ENCODE results near the gene PARVG.
"Not testable (repeated sequence)": the region's sequence is repeated elsewhere in the genome, so short reads cannot be mapped to it uniquely, and the experiment has no call there.

The PARVG gene

DNA sequence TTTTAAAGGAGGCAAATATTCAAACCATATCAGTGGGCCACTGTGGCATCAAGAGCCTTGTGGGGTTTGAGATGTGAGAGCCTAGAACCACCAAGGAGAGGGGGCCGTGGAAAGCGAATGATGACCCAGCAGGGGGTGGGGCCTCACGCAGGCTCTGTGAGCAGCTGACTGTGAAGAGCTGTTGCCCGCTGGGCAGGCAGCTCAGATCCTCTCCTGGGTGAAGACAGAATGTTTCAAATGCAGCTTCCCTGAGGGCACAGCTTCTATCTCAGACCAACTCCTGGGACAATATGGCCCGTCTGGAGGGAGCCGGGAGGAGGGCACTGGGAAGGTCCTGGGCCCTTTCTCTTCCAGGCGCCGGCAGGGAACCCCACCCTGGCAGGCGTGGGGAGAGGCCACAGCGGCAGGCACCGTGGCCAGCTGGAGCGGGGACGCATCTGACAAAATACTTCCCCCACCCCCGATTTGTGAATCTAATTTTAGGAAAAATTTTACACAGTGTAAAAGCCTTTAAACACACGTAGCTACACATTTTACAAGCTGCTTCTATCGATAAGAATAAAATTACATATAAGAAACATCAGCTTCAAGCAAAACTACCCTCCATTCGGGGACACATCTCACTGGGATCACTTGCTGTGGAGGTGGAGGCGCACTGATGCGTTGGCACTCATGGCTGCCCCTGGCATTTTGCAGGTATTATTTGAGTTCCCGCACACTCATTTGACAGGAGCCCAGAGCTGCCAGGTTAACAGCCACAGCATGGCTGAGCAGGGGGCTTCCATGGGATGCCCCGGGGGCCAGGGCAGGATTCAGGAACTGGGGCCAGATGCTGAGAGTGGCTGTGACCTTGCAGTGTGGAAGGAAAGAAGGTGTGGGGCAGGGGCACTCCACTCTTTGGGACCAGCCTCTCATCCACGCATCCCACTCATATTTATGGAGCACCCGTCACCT, 40.3 kb downstream of the PARVG start:
- no peak overlapping the region for H3K9ac ChIP-seq (ENCODE audit: low read depth, low read length)
- H3K36me3 ChIP-seq (ENCODE audit: control insufficient read depth, insufficient read depth, low read length), result no peaks in the 10 kb centered on the region
- H3K4me1 ChIP-seq (ENCODE audit: control insufficient read depth, insufficient read depth, low read length), result no peaks in the 10 kb centered on the region
- no peaks in the 10 kb centered on the region for H3K9me3 ChIP-seq (ENCODE audit: control insufficient read depth, insufficient read depth, low read length)
- H3K4me3 ChIP-seq (ENCODE audit: low read depth, low read length), result no peak overlapping the region
- no peaks in the 10 kb centered on the region for H3K27me3 ChIP-seq (ENCODE audit: control insufficient read depth, insufficient read depth, low read length)

DNA sequence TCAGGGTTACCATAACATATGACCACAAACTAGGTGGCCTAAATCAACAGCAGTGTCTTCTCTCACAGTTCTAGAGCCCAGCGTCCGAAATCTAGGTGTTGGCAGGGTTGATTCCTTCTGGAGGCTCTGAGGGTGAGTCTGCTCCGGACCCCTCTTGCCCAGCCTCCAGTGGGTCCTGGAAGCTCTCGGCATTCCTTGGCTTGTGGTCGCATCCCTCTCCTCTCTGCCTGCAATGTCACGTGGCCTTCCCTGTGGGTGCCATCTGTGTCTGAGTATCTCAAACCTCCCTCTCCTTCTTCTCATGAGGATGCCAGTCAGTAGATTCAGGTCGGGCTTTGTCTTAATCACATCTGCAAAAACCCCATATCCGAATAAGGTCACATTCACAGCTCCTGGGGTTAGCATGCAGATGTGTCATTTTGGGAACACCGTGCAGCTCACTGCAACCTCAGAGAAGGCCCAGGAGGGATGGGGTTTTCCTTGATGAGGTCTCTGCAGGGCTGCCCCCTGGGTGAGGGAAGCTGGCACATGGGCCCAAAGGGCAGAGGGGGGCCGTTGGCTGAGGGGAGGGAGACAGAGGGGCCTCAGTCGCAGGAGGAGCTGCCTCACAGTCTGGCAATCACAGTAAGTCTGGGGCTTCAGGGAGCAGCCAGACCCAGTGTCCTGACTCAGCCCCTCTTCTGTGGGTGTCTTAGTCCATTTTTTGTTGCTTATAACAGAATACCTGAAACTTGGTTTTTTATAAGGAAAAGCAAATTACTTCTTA, 41.2 kb downstream of the PARVG start:
- Histone ChIP-seq H3K9me3 (ENCODE audit: control insufficient read depth, insufficient read depth, low read length) (no peaks in the 10 kb centered on the region), H3K4me1 (ENCODE audit: control insufficient read depth, insufficient read depth, low read length) (no peaks in the 10 kb centered on the region), H3K4me3 (ENCODE audit: low read depth, low read length) (no peak overlapping the region), H3K36me3 (ENCODE audit: control insufficient read depth, insufficient read depth, low read length) (no peaks in the 10 kb centered on the region), H3K27me3 (ENCODE audit: control insufficient read depth, insufficient read depth, low read length) (no peaks in the 10 kb centered on the region), H3K9ac (ENCODE audit: low read depth, low read length) (no peak overlapping the region)

DNA sequence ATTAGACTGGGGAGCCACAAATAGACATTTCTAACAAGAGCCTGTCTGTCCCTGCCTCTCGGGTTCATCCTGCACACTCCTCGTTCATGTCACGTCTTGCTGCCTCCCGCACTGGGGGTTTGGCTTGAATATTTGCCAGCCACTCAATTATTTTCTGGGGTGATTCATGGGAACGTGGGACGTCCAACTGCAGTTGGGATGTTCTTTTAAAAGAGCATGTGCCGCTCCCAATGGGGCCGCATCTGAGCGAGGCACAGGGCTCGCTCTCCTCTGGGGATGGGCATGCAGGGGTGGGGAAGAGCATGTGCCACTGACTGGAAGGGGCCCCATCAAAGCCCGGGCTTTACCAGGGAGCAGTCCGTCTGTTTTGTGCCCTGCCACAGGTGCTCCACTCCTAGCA, 43.4 kb downstream of the PARVG start:
- no peak overlapping the region for H3K9ac ChIP-seq (ENCODE audit: low read depth, low read length)

DNA sequence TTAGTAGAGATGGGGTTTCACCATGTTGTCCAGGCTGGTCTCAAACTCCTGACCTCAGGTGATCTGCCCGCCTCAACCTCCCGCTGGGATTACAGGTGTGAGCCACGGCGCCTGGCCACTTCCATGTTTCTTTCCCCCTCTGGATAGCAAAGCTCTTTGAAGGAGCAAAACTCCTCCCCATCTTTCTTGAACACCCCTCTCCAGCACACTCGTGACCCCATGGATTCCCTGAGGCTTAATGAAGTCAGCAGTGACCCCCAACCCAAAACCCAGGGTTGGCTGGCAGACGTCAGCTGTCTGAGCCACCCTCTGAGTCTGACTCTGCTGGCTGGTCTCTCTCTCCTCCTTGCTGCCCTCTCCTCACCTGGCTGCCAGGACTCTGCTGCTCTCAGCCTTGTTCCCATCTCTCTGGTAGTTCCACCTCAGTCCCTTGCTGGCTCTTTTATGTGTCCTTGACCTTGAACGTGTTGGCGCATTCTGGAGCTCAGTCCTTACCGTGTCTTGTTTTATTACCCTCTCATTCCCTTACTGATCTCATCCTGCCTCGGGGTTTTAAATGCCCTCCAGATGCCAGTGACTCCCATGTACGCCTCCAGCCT, 44.5 kb downstream of the PARVG start:
- Histone ChIP-seq H3K4me3 (ENCODE audit: low read depth, low read length) (no peak overlapping the region), H3K9me3 (ENCODE audit: control insufficient read depth, insufficient read depth, low read length) (no peaks in the 10 kb centered on the region), H3K27me3 (ENCODE audit: control insufficient read depth, insufficient read depth, low read length) (no peaks in the 10 kb centered on the region), H3K36me3 (ENCODE audit: control insufficient read depth, insufficient read depth, low read length) (no peaks in the 10 kb centered on the region), H3K4me1 (ENCODE audit: control insufficient read depth, insufficient read depth, low read length) (no peaks in the 10 kb centered on the region), H3K9ac (ENCODE audit: low read depth, low read length) (no peak overlapping the region)

More for the DNA sequence above, 43.4 kb downstream of the PARVG start:
- Histone ChIP-seq H3K4me3 (ENCODE audit: low read depth, low read length) (no peak overlapping the region), H3K4me1 (ENCODE audit: control insufficient read depth, insufficient read depth, low read length) (no peaks in the 10 kb centered on the region), H3K36me3 (ENCODE audit: control insufficient read depth, insufficient read depth, low read length) (no peaks in the 10 kb centered on the region), H3K27me3 (ENCODE audit: control insufficient read depth, insufficient read depth, low read length) (no peaks in the 10 kb centered on the region), H3K9me3 (ENCODE audit: control insufficient read depth, insufficient read depth, low read length) (no peaks in the 10 kb centered on the region)

DNA sequence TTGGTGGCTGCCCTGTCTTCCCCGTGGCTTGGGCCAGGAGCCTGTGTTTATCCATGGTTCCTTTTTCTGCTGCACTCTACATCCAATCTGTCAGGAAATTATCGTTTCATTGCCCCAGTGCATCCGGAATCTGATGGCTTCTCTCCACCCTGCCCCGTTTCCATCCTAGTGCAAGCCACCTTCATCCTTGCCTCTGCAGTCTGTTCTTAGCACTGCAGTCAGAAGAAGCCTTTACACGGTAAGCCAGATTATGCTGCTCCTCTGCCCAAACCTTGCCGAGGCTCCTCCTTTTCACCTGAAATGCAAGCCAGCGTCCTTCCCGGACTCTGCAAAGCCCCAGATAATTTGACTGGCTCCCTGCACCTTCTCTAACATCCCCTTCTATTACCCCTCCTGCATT, 45.1 kb downstream of the PARVG start:
- H3K27me3 ChIP-seq (ENCODE audit: control insufficient read depth, insufficient read depth, low read length), result no peaks in the 10 kb centered on the region
- no peaks in the 10 kb centered on the region for H3K4me1 ChIP-seq (ENCODE audit: control insufficient read depth, insufficient read depth, low read length)
- H3K36me3 ChIP-seq (ENCODE audit: control insufficient read depth, insufficient read depth, low read length), result no peaks in the 10 kb centered on the region
- no peaks in the 10 kb centered on the region for H3K9me3 ChIP-seq (ENCODE audit: control insufficient read depth, insufficient read depth, low read length)
- no peak overlapping the region for H3K4me3 ChIP-seq (ENCODE audit: low read depth, low read length)
- no peak overlapping the region for H3K9ac ChIP-seq (ENCODE audit: low read depth, low read length)

DNA sequence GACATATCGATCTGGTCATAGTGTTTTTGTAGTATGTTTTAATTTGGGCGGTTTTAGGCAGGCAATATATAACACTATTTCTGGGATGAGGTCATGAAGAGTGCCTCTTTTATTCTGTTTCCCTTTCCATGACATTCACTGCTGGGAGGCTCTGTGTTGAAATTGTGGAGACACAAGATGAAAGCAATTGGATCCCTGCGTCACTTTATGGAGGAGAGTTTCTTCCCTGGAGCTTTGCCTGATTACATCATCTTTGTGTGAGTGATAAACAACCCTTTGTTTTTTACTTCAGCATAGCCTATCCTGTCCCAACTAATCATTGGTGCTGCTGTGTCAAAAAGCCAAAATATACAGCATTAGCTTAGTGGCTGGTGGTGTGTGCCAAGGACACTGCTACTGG, 48.6 kb downstream of the PARVG start:
- Histone ChIP-seq H3K4me3 (ENCODE audit: low read depth, low read length) (no peak overlapping the region), H3K9ac (ENCODE audit: low read depth, low read length) (no peak overlapping the region), H3K36me3 (ENCODE audit: control insufficient read depth, insufficient read depth, low read length) (no peaks in the 10 kb centered on the region), H3K9me3 (ENCODE audit: control insufficient read depth, insufficient read depth, low read length) (no peaks in the 10 kb centered on the region), H3K27me3 (ENCODE audit: control insufficient read depth, insufficient read depth, low read length) (no peaks in the 10 kb centered on the region), H3K4me1 (ENCODE audit: control insufficient read depth, insufficient read depth, low read length) (no peaks in the 10 kb centered on the region)

DNA sequence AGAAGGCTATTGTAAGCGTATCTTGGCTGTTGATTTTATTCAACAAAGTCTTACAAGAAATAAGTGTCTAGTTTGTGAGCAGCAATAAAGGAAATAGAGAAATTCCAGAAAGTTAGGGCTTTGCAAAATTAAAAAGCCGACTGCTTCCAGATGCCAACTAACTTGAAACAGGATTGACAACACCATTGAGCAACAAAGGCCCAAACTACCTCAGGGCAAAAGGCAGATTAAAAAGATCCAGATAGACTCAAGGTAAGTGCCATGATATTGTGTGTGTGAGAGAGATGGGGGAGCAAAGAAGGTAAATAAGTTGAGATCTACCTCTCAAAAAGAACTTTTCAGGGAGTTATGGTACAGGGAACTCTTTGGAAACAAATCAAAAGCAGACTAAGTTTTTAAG, 49.1 kb downstream of the PARVG start:
- no peak overlapping the region for H3K4me3 ChIP-seq (ENCODE audit: low read depth, low read length)
- H3K27me3 ChIP-seq (ENCODE audit: control insufficient read depth, insufficient read depth, low read length), result no peaks in the 10 kb centered on the region
- no peaks in the 10 kb centered on the region for H3K36me3 ChIP-seq (ENCODE audit: control insufficient read depth, insufficient read depth, low read length)
- no peaks in the 10 kb centered on the region for H3K4me1 ChIP-seq (ENCODE audit: control insufficient read depth, insufficient read depth, low read length)
- no peak overlapping the region for H3K9ac ChIP-seq (ENCODE audit: low read depth, low read length)
- no peaks in the 10 kb centered on the region for H3K9me3 ChIP-seq (ENCODE audit: control insufficient read depth, insufficient read depth, low read length)

DNA sequence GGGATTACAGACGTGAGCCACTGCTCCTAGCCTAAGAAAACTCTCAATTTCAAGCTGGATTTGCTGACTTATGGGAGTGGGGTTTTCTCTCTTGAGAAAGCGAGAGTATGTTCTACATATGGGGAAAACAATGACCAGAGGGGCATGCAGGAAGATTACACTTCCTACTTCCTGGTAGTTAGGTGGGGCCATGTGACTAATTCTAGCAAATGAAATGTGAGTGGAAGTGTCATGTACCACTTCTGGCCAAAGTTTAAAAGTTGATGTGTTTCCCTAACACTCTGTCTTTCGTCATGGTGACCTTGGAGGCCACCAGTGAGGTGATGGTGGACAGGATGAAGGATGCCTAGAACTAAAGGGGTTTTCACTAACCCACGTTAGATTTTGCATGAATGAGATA, 50.5 kb downstream of the PARVG start:
- H3K9ac ChIP-seq (ENCODE audit: low read depth, low read length), result no peak overlapping the region
- no peaks in the 10 kb centered on the region for H3K36me3 ChIP-seq (ENCODE audit: control insufficient read depth, insufficient read depth, low read length)
- H3K4me1 ChIP-seq (ENCODE audit: control insufficient read depth, insufficient read depth, low read length), result no peaks in the 10 kb centered on the region
- H3K27me3 ChIP-seq (ENCODE audit: control insufficient read depth, insufficient read depth, low read length), result no peaks in the 10 kb centered on the region
- no peak overlapping the region for H3K4me3 ChIP-seq (ENCODE audit: low read depth, low read length)
- H3K9me3 ChIP-seq (ENCODE audit: control insufficient read depth, insufficient read depth, low read length), result no peaks in the 10 kb centered on the region

DNA sequence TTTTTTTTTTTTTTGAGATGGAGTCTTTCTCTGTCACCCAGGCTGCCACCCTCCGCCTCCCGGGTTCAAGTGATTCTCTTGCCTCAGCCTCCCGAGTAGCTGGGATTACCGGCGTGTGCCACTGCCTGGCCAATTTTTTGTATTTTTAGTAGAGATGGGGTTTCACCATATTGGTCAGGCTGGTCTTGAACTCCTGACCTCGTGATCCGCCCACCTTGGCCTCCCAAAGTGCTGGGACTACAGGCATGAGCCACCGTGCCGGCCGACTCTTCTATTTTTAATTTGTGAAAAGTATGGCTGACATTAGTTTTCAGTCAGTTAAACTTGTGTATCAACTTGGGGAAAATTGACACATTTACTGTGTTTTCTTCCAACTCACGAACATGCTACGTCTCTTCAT, 53.6 kb downstream of the PARVG start:
- H3K4me3 ChIP-seq (ENCODE audit: low read depth, low read length); H3K4me1 ChIP-seq (ENCODE audit: control insufficient read depth, insufficient read depth, low read length); H3K9ac ChIP-seq (ENCODE audit: low read depth, low read length); H3K27me3 ChIP-seq (ENCODE audit: control insufficient read depth, insufficient read depth, low read length); H3K36me3 ChIP-seq (ENCODE audit: control insufficient read depth, insufficient read depth, low read length); H3K9me3 ChIP-seq (ENCODE audit: control insufficient read depth, insufficient read depth, low read length): not testable (repeated sequence)

DNA sequence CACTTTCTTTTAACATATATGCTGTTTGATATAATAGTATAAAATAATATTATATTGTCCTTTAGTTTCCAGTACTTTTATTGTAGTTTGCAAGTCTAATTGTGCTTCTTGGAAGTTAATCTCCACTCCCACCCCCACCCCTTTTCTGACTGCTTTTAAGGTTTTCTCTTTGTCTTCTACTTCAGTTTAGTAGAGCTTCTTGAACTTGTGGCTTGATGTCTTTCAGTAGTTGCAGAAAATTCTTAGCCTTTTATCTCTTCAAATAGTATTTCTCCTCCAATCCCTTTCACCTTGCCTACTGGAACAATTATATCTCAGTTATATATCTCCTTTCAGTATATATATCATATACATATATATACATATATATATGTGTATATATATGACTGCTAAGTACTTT, 56.6 kb downstream of the PARVG start:
- Histone ChIP-seq H3K9me3 (ENCODE audit: control insufficient read depth, insufficient read depth, low read length) (no peaks in the 10 kb centered on the region), H3K36me3 (ENCODE audit: control insufficient read depth, insufficient read depth, low read length) (no peaks in the 10 kb centered on the region), H3K27me3 (ENCODE audit: control insufficient read depth, insufficient read depth, low read length) (no peaks in the 10 kb centered on the region), H3K9ac (ENCODE audit: low read depth, low read length) (no peak overlapping the region), H3K4me3 (ENCODE audit: low read depth, low read length) (no peak overlapping the region), H3K4me1 (ENCODE audit: control insufficient read depth, insufficient read depth, low read length) (no peaks in the 10 kb centered on the region)

DNA sequence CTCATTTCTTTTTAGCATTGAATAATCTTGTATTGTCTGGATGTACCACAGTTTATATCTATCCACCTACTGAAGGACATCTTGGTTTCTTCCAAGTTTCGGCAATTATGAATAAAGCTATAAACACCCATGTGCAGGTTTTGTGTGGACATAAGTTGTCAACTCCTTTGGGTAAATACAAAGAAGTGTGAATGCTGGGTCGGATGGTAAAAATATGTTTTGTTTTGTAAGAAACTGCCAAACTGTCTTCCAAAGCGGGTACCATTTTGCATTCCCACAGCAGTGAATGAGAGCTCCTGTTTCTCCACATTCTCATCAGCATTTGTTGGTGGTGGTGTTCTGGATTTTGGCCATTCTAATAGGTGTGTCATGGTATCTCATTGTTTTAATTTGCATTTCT, 60.4 kb downstream of the PARVG start:
- H3K27me3 ChIP-seq (ENCODE audit: control insufficient read depth, insufficient read depth, low read length); H3K9ac ChIP-seq (ENCODE audit: low read depth, low read length); H3K4me3 ChIP-seq (ENCODE audit: low read depth, low read length); H3K36me3 ChIP-seq (ENCODE audit: control insufficient read depth, insufficient read depth, low read length); H3K4me1 ChIP-seq (ENCODE audit: control insufficient read depth, insufficient read depth, low read length); H3K9me3 ChIP-seq (ENCODE audit: control insufficient read depth, insufficient read depth, low read length): not testable (repeated sequence)

All from iPS-15b (cell line).